Stimulated activated naive CD4-positive, alpha-beta T cell treated with Interleukin-2 at 50 U/mL for 16 hours (primary cell): Measurements from ENCODE around the gene ACSL3.

Experiments
- DNase-seq: peaks from one replicate; lab custom pipeline; 2025; lab: John Stamatoyannopoulos, UW

The ACSL3 gene

DNA sequence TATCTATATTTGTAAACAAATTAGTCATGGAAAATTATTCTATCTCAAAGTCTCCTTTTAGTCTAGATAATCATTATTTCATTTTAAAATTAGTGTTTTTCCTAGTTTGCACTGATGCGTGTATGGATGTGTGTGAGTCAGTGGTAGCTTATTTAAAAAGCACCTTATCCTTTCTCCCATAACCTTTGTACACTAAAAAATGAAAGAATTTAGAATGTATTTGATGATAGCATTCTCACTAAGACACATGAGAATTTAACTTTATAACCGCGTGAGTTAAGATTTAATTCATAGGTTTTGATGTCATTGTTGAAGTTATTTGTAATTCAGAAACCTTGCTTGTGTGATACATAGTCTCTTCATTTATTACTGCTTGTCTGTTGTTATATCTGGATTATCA lies 81.7 kb downstream of the ACSL3 start:
- DNase-seq = no peak

DNA sequence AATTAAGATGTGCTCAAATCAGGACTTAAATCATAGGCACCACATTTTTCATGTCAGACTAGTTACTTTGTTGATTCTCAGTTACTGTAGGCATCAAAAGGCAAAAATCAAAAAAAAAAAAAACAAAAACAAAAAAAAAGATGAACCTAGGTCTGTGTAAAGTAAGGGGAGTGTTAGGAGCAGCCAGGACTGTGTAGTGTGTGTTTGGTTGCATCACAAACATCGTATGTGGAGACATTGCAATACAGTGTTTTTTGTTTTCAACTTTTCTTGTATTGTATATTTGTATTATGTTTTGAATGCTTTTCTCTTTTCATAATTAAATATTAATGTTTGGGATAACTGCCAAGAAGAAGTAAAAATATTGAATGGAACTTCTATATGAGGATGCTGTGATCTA lies 82.1 kb downstream of the ACSL3 start:
- no peak for DNase-seq

GRCh38 chr2:222943820-222944219 lies 83.0 kb downstream of the ACSL3 start:
- DNase-seq = no peak

GRCh38 chr2:222944552-222944951 lies 83.7 kb downstream of the ACSL3 start:
- DNase-seq = no peak

GRCh38 chr2:222944971-222945740 lies 84.3 kb downstream of the ACSL3 start:
- DNase-seq = no peak

DNA sequence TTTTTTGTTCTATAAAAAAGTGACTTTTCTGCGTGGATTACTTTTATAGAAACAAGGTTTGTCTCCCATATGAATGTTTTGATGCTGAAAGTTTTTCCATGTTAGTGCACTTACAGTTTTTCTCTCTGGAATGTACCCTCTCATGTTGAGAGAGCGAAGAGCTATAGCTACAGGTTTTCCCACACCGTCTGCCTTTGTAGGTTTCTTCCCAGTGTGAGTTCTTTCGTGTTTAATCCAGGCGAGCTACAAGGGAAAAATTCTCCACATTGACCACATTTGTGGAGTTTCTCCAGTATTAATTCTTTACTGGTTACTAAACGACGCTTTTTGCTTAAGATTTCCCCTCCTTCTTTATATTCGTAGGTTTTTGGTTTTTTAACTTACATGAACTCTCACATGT lies 85.1 kb downstream of the ACSL3 start:
- no peak for DNase-seq

DNA sequence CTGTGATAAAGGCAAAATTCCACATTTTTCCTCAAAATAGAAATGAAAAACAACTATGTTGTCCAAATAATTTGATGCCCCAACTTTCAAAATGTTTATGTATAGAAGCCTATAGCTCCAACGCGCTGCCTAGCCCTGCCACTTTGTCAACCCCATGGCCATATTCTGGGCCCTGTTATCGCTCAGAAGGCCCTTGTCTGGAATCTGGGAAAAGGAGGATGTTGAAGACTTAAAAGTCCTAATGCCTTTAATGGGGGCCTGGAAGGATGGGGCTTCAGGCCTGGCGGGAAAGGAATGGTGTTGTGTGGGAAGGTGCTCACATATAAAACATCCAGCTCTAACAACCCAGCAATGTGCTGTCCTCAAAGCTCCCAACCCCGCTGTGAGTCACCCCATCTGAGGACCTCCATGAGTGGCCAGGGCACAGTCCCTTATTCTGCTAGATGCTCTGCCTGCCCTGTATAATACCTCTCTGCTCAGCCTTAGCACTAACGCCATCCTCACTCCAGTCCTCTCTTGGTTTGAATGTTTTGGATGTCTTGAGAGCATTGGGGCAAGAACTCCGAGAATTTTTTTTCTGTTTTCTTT lies 86.0 kb downstream of the ACSL3 start:
- no peak for DNase-seq

GRCh38 chr2:222949073-222949472 lies 88.2 kb downstream of the ACSL3 start:
- no peak for DNase-seq

GRCh38 chr2:222949690-222950323 lies 89.0 kb downstream of the ACSL3 start:
- no peak for DNase-seq

DNA sequence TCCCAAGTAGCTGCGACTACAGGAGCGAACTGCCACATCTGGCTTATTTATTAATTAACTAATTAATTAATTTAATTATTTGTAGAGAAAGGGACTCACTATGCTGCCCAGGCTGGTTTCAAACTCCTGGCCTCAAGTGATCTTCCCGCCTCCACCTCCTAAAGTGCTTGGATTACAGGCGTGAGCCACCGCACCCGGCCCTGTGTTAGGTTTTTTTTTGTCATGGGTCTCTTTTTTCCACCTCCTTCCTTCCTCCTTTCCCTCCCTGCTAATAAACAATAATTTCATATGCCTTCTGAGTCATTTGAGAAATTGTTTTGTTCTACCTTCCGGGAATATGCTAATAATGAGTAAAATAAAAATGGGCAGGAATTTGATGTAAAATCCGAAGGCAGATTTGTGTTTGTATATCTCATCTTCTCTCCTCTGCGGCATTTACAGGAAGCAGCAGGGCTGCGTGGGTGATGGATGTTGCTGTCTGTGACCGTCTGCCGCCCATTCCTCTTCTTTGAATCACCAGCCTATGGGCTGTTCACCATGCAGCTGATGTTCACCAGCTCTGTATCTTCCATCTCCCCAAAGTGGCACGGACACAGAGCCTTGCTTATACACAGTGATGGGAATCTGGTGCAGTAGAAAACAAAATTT lies 89.9 kb downstream of the ACSL3 start:
- DNase-seq = no peak

- DNase-seq = no peak
Observed at GRCh38 chr2:222952204-222952603, 91.4 kb downstream of the ACSL3 start.

DNA sequence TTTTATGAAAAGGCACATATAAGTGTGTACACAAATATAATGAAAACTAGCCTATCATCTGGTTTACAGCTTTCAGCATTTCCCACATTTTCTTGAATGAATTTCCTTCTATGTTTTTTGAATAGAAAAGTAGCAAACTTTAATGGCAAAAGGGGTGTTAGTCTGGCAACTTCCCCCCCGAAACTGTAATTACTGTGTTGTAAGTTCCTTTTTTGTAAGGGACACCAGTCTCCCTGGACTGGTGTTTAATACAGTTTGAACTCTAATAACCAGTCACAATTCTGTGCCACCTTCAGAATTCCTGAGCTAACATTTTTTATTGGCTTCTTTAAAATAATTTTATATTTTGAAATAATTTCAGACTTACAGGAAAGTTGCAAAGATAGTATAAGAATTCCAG lies 94.2 kb downstream of the ACSL3 start:
- no peak for DNase-seq

GRCh38 chr2:222959358-222959757 lies 98.5 kb downstream of the ACSL3 start:
- DNase-seq = no peak

GRCh38 chr2:222960126-222960525 lies 99.3 kb downstream of the ACSL3 start:
- DNase-seq = no peak

DNA sequence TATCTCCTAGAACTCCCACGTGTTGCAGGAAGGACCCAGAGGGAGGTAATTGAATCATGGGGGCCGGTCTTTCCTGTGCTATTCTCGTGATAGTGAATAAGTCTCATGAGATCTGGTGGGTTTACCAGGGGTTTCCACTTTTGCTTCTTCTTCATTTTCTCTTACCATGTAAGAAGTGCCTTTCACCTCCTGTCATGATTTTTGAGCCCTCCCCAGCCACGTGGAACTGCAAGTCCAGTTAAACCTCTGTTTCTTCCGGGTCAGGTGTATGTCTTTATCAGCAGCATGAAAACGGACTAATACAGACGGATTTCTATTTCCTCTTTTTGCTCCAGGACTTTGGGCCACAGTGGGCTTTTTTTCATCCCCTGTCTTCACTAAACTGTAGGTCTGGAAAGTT lies 102.8 kb downstream of the ACSL3 start:
- no peak for DNase-seq

- no peak for DNase-seq
Observed at GRCh38 chr2:222964376-222965031, 103.7 kb downstream of the ACSL3 start.

DNA sequence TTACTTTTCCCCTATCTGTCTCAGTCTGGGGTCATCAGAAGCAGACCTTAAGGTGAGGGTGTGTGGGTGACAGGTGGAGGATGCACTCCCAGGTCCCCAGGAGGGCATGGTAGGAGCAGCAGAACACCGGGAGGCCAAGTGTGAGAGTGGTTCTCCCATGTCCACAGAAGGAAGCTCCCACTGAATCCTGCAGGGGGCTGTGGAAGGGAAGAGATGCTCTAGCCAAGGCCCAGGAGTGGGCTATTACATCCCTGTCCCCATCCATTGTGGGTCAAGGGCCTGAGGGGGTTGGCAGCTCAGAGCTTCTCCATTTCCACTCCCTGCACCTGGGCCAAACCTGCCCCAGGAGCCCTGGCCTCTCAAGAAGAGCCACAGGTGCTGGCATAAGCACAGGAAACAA lies 104.7 kb downstream of the ACSL3 start:
- DNase-seq = no peak

- no peak for DNase-seq
Observed at GRCh38 chr2:222968550-222969155, 107.8 kb downstream of the ACSL3 start.

- DNase-seq = no peak
Observed at GRCh38 chr2:222969491-222969890, 108.7 kb downstream of the ACSL3 start.

DNA sequence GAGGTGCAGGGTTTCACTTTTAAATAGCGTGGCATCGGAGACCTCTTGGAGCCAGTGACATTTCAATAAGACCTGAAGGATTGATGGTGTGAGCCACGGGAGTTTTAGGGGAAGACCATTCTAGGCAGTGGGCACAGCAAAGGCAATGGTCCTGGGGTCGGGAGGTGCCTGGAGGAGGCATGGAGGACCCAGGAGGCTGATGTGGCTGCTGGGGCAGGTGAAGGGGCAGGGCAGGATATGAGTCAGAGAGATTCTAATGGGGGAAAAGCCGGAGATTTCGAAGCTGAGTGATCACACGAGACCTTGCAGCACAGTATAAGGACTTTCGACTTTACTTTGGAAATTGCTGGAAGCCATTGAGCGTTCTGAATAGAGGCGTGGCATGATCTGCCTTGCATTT lies 111.6 kb downstream of the ACSL3 start:
- no peak for DNase-seq

DNA sequence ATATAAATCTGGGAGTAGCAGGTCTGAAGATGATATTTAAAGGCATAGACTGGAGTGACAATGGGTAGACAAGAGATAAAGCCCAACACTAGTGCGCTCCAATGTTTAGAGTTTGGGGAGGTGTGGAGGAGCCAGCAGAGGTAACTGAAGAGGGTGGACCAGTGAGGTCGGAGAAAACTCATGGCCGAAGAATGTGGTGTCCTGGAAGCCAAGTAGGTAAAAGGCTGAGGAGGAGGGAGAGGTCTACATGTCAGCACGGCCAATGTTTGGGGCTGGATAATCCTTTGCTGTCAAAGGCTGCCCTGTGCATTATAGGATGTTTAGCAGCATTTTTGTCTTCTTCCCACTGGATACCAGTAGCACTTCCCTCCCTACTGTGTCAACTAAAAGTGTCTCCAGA lies 112.4 kb downstream of the ACSL3 start:
- no peak for DNase-seq

DNA sequence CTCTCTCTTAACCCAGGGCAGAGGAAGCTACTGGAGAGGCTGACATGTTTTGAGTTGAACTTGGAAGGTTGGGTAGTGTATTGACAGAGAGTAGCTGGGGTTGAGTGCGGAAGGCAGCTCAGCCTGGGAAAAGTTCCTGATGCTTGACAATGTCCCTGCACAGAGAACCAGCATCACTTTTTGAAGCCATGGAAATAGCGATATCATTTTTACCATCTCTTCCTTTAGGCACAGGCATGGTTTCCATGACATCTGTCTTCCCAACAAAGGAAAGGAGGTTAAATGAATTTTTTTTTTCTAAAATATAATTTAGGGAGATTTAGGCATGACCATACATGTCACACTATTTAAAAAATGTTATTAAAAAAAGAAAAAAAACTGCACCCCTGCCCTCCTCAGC lies 112.9 kb downstream of the ACSL3 start:
- DNase-seq = no peak
